ENCODE data around the gene RBP4.
"Not testable (repeated sequence)": the region's sequence is repeated elsewhere in the genome, so short reads cannot be mapped to it uniquely, and the experiment has no call there.

Gene RBP4

GRCh38 chr10:93565446-93565845, 35.6 kb downstream of the RBP4 start:
- DNase-seq: no peak

DNA sequence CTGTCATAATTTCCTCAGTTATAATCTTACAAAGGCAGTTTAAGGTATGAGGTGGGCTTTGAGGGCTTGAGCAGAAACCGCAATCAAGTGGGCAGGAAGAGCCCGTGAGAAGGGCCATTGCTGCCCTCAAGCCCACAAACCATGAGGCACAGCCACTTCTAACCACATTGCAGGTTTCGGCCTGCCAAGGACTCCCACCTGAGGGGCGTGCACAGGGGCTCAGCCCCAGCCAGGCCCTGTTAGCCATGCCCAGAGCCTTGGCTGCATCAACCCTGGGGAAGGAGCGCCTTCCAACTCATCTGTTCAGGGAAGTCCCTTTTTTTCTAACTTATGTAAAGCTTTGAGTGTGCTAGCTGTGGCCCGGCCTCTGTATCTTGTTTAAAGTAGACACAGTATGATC, 40.5 kb downstream of the RBP4 start:
- DNase-seq: no peak

GRCh38 chr10:93559490-93559889, 41.5 kb downstream of the RBP4 start:
- DNase-seq: no peak

GRCh38 chr10:93554760-93555432, 46.1 kb downstream of the RBP4 start:
- DNase-seq: peak; percentile 74

DNA sequence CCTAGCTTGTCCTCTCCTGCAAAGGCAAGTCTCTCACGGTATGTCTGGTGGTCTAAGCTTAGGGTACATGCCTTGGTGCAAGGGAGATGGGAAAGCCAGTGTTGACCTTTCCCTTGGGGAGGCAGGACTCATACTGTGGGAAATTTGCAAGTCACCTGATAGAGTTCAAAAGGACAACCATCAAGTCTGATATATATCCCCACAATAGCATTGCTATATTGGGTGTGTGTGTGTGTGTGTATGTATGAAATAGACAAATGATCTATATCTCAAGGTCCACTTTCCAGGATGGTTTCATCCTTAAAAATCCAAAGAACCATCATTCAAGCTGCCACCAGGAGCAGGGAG, 46.7 kb downstream of the RBP4 start:
- no peak for DNase-seq

DNA sequence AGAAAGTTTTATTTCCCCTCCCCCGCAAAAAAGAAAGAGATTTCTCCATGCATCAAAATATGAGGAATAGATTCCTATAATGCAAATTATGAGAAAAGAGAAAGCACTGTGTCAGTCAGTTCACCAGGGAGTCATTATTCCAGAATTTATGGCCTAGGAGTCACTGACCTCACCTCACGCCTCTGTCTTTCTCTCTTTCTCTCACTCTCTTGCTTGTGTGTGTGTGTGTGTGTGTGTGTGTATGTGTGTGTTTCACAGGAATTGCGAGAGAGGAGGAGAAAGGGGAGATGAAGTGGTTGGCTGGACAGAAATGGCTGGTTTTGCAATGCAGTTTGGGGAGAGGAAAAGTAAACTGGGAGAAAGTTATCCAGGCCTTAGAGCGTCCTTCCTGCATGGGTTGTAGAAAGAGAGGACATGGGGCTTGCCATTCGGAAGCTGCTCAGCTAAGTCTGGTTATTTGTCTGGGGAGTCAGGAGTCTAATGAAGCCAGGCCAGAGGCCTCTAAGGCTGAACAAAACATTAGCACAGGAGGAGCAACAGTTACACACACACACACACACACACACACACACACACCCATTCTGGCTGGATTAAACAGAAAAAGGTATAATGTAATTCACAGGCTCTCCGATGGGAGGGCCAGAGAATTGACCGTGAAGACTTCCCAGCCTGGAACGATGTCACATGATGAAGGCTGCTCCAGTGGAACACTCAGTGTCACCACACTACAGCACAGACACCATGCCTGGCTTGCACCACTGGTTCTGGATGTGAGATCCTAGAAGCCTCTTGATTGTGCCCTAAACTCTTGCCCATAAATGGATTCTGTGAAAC, 47.3 kb downstream of the RBP4 start:
- DNase-seq: no peak

GRCh38 chr10:93552780-93553179, 48.3 kb downstream of the RBP4 start:
- DNase-seq: no peak

DNA sequence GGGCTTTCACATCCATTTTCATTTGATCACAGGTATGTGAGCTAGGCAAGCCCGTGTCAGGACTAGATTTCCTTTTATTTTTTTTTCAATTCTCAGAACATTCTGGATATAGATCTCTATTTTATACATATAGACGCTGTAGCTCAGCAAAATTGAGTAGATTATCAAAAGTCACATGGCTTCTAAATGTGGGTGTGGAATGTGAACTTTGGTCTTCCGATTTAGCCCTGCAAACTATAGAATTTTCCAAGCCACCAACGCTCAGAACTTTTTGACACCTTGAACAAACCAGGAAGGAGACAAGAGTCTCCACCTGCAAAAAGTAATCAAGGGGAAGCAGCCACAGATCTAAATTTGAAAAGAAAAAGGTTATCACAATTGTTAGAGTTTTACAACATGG, 50.4 kb downstream of the RBP4 start:
- DNase-seq: no peak

DNA sequence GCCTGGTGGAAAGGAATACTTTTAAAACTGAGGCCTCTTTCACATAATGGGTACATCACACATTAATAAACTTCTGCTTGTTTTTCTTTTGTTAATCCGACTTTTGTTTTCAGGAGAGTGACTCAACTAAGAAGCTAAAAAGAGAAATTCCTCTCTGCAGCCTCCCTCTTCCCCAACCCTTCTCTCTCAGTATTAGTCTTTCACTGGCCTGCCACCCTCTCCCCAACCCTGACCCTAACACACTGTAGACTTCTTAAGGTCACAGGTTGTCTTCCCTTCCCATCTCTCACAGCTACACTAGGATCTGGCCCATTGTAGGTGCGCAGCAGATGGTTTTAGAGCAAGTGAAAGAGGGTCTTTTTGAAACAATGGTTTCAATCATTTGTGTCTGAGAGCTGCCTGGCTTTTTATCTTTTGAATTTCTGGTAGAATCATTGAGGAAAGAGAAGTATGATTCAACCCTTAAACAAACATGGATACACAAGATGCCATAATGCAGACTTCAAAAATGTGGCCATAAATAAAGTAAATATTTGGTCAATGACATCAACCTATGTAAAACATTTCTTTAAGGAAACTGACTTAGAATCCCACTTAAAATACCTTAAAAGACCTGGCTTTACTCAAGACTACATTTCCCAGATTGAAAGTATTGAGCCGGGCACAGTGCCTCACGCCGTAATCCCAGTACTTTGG, 52.5 kb downstream of the RBP4 start:
- DNase-seq: no peak

- no peak for DNase-seq
Observed at GRCh38 chr10:93547522-93547921, 53.5 kb downstream of the RBP4 start.

- DNase-seq: not testable (repeated sequence)
Observed at GRCh38 chr10:93546995-93547394, 54.0 kb downstream of the RBP4 start.

DNA sequence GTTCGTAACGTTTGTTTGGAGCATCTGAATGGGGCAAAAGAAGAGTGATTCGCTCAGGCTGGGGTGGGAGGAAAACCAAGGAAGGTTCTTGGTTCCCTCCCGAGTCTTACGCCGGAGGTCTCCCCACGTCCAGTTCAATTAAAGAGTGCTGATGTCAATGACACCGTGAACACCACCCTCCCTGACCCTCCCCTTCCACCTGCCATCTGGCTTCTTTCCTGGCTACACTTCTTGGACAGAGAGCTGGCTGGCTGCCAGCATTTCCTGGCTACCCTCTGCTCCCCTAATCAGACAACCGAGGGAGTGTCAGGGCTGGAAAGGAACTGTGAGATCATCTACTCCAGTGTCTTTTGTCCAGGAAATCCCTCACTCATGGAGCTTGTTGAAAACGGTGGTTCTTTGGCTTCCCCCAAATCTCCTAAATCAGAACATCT, 58.7 kb downstream of the RBP4 start:
- DNase-seq: peak; percentile 71

Measured in femur (tissue), 1 donor.